Esophagus muscularis mucosa (tissue), 3 donors: Measurements from ENCODE around the gene CHRNA9.

Experiments
- EP300 ChIP-seq: sonication (generic); formaldehyde crosslinking; IDR thresholded peaks from one replicate; pipeline ENCODE4 v1.6.1; 2017; ENCODE audit warnings: antibody characterized with exemption
- TF ChIP-seq, protein P1 (sequence below), 3 experiments: fragments of 200-600 bp in 2 of 3; fragments of 450-650 bp in 1 of 3; sonication (generic) in 2 of 3; IDR thresholded peaks; one replicate each; pipeline ENCODE4 v1.5.1; 2017 to 2019; ENCODE audit warnings: antibody characterized with exemption in 3 of 3, mild to moderate bottlenecking in 2 of 3, moderate library complexity in 1 of 3

DNA sequence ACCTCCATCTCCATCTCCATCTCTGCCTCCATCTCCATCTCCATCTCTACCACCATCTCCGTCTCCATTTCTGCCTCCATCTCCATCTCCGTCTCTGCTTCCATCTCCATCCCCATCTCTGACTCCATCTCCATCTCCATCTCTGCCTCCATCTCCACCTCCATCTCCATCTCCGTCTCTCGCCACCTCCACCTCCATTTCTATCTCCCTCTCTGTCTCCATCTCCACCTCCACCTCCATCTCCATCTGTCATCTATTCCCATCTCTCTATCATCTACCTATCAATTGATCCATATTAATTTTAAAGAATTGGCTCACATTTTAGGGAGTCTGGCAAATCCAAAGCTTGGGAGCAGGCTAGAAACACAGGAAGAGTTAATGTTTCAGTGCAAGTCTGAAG, 39.6 kb upstream of the CHRNA9 start:
- TF ChIP-seq EP300: no peak
- TF ChIP-seq, protein P1, sequence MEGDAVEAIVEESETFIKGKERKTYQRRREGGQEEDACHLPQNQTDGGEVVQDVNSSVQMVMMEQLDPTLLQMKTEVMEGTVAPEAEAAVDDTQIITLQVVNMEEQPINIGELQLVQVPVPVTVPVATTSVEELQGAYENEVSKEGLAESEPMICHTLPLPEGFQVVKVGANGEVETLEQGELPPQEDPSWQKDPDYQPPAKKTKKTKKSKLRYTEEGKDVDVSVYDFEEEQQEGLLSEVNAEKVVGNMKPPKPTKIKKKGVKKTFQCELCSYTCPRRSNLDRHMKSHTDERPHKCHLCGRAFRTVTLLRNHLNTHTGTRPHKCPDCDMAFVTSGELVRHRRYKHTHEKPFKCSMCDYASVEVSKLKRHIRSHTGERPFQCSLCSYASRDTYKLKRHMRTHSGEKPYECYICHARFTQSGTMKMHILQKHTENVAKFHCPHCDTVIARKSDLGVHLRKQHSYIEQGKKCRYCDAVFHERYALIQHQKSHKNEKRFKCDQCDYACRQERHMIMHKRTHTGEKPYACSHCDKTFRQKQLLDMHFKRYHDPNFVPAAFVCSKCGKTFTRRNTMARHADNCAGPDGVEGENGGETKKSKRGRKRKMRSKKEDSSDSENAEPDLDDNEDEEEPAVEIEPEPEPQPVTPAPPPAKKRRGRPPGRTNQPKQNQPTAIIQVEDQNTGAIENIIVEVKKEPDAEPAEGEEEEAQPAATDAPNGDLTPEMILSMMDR (IDR thresholded peaks at IDR 0.05): no peak
